Esophagus squamous epithelium (tissue), 4 donors: ENCODE data around the gene PTPDC1.

Source experiments
- POLR2A ChIP-seq, 4 donors: fragments of 450-650 bp; IDR thresholded peaks; one replicate each; pipeline ENCODE4 v1.6.1; 2017; ENCODE audit warnings: antibody characterized with exemption in 4 of 4, mild to moderate bottlenecking in 4 of 4, moderate library complexity in 3 of 4
- TF ChIP-seq, protein P1 (sequence below), 6 experiments: fragments of 450-650 bp in 4 of 6; fragments of 200-600 bp in 2 of 6; sonication (generic) in 2 of 6; IDR thresholded peaks; one replicate each; pipeline ENCODE4 v1.5.1; 2016 to 2019; ENCODE audit warnings: antibody characterized with exemption in 6 of 6, mild to moderate bottlenecking in 4 of 6, moderate library complexity in 4 of 6

DNA sequence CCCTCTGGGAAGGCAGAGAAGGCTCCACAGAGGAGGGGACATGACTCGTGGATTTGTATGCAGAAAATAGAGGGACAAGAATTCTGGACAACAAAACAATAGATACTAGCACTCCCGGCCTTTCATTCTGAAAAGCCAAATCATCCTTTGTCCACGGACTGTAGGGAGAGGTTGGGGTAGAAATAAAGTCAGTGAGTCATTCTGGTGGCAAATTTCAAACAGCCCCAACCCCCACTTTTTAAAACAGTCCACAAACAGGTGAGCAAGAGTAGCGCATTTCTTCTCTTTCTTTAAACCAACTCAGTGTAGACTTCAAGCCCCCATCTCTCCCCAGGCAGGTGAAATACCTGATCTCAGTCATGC lies 56.1 kb downstream of the PTPDC1 start:
- TF ChIP-seq, protein P1, sequence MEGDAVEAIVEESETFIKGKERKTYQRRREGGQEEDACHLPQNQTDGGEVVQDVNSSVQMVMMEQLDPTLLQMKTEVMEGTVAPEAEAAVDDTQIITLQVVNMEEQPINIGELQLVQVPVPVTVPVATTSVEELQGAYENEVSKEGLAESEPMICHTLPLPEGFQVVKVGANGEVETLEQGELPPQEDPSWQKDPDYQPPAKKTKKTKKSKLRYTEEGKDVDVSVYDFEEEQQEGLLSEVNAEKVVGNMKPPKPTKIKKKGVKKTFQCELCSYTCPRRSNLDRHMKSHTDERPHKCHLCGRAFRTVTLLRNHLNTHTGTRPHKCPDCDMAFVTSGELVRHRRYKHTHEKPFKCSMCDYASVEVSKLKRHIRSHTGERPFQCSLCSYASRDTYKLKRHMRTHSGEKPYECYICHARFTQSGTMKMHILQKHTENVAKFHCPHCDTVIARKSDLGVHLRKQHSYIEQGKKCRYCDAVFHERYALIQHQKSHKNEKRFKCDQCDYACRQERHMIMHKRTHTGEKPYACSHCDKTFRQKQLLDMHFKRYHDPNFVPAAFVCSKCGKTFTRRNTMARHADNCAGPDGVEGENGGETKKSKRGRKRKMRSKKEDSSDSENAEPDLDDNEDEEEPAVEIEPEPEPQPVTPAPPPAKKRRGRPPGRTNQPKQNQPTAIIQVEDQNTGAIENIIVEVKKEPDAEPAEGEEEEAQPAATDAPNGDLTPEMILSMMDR (IDR thresholded peaks at IDR 0.05), result no peak
- no peak for TF ChIP-seq POLR2A (IDR thresholded peaks at IDR 0.05)
